GM12872 (cell line): Measurements from ENCODE around the gene KIF26A.

Experiments used
- CTCF ChIP-seq: IDR thresholded peaks from 3 replicates; pipeline ENCODE4 v1.5.1; 2011; ENCODE audit warnings: low read depth, mild to moderate bottlenecking, low read length, moderate library complexity; ENCODE audit not compliant: insufficient read depth

KIF26A gene

GRCh38 chr14:104172880-104173279, 34.5 kb downstream of the KIF26A start:
- TF ChIP-seq CTCF: no peak

GRCh38 chr14:104174051-104174450, 35.7 kb downstream of the KIF26A start:
- no peak for TF ChIP-seq CTCF

- no peak for TF ChIP-seq CTCF
Observed at GRCh38 chr14:104175041-104175440, 36.7 kb downstream of the KIF26A start.

GRCh38 chr14:104175811-104176210, 37.4 kb downstream of the KIF26A start:
- no peak for TF ChIP-seq CTCF

- TF ChIP-seq CTCF: no peak
Observed at GRCh38 chr14:104176611-104177010, 38.2 kb downstream of the KIF26A start.

GRCh38 chr14:104177411-104177810, 39.0 kb downstream of the KIF26A start:
- no peak for TF ChIP-seq CTCF

- no peak for TF ChIP-seq CTCF
Observed at GRCh38 chr14:104178279-104178678, 39.9 kb downstream of the KIF26A start.

- no peak for TF ChIP-seq CTCF
Observed at GRCh38 chr14:104179126-104179525, 40.7 kb downstream of the KIF26A start.
